Prostate gland (tissue), 2 donors: ENCODE measurements around the gene SPEN.

Experiments
- POLR2A ChIP-seq: fragments of 450-650 bp; IDR thresholded peaks from one replicate; pipeline ENCODE4 v1.6.1; 2016; ENCODE audit warnings: antibody characterized with exemption, mild to moderate bottlenecking
- POLR2AphosphoS5 ChIP-seq: sonication (generic); formaldehyde crosslinking; IDR thresholded peaks from one replicate; pipeline ENCODE4 v1.6.1; 2017; ENCODE audit warnings: antibody characterized with exemption
- TF ChIP-seq, protein P1 (sequence below), 4 experiments: fragments of 200-600 bp in 2 of 4; fragments of 450-650 bp in 2 of 4; sonication (generic) in 2 of 4; IDR thresholded peaks; 1 replicate in 3 of 4; 2 replicates in 1 of 4; pipeline ENCODE4 v1.5.1; 2016 to 2019; ENCODE audit warnings: antibody characterized with exemption in 4 of 4, mild to moderate bottlenecking in 2 of 4, moderate library complexity in 2 of 4

GRCh38 chr1:15882665-15883064 is 35.2 kb downstream of the SPEN start:
- TF ChIP-seq, protein P1, sequence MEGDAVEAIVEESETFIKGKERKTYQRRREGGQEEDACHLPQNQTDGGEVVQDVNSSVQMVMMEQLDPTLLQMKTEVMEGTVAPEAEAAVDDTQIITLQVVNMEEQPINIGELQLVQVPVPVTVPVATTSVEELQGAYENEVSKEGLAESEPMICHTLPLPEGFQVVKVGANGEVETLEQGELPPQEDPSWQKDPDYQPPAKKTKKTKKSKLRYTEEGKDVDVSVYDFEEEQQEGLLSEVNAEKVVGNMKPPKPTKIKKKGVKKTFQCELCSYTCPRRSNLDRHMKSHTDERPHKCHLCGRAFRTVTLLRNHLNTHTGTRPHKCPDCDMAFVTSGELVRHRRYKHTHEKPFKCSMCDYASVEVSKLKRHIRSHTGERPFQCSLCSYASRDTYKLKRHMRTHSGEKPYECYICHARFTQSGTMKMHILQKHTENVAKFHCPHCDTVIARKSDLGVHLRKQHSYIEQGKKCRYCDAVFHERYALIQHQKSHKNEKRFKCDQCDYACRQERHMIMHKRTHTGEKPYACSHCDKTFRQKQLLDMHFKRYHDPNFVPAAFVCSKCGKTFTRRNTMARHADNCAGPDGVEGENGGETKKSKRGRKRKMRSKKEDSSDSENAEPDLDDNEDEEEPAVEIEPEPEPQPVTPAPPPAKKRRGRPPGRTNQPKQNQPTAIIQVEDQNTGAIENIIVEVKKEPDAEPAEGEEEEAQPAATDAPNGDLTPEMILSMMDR (IDR thresholded peaks at IDR 0.05), result no peak
- TF ChIP-seq POLR2A, result no peak
- no peak for TF ChIP-seq POLR2AphosphoS5
